ENCODE measurements around the gene APEX2.
A peak's percentile ranks its signal among the peaks of the same experiment; 100 is the strongest.
"Not testable (repeated sequence)": the region's sequence is repeated elsewhere in the genome, so short reads cannot be mapped to it uniquely, and the experiment has no call there.

Gene APEX2

DNA sequence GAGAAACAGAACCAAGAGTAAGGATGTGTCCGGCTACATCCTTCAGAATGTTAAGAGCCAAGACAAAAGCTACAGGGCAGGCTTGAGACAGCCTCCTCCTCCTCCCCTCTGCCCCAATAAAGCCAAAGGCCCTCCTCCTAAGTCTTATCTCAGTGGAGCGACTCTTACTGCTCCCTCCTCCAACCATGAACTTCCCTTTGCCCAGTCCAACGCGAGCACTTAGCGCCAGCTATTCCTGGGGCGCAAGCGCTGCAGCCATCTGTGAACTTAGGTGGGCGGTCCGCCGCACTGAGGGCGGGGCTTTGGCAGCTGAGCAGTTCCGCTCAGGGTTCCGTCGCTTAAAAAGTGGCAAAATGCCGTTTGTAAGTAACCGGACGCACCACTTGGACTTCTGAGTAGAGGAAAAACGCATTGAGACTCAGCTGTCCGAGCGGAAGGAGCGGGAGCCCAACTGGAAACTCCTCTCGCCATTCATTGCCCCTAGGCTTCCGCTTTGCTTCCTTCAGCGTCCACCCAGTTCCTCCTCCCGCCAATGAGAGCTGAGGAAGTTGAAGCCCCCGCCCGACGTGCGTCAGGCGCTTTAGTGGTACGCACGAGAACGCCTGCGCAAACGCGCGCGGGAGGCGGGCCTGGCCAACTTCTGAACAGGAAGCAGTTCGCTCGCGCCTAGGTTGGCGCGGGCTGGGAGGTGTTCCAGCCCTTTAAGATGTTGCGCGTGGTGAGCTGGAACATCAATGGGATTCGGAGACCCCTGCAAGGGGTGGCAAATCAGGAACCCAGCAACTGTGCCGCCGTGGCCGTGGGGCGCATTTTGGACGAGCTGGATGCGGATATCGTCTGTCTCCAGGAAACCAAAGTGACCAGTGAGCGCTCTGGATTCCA, at the start of gene APEX2:
Gene APEX2, plus strand, starts transcription at position 647 of the 882 bp plus-strand sequence. Its CDS starts 60 bp downstream, at position 707.
- peak; percentile 78 for DNase-seq (ENCODE audit: low read depth)

GRCh38 chrX:54950730-54951375, 49.3 kb upstream of the APEX2 start:
- DNase-seq (ENCODE audit: low read depth), result no peak

GRCh38 chrX:54961750-54962149, 38.4 kb upstream of the APEX2 start:
- no peak for DNase-seq (ENCODE audit: low read depth)

GRCh38 chrX:54964766-54965497, 35.2 kb upstream of the APEX2 start:
- no peak for DNase-seq (ENCODE audit: low read depth)

- no peak for DNase-seq (ENCODE audit: low read depth)
These were observed 22.8 kb upstream of the APEX2 start for GRCh38 chrX:54977387-54977786.

GRCh38 chrX:54978448-54978847, 21.7 kb upstream of the APEX2 start:
- no peak for DNase-seq (ENCODE audit: low read depth)

- DNase-seq (ENCODE audit: low read depth), result no peak
These were observed 20.7 kb upstream of the APEX2 start for GRCh38 chrX:54979432-54979831.

- no peak for DNase-seq (ENCODE audit: low read depth)
These were observed 19.8 kb upstream of the APEX2 start for GRCh38 chrX:54980334-54980733.

DNA sequence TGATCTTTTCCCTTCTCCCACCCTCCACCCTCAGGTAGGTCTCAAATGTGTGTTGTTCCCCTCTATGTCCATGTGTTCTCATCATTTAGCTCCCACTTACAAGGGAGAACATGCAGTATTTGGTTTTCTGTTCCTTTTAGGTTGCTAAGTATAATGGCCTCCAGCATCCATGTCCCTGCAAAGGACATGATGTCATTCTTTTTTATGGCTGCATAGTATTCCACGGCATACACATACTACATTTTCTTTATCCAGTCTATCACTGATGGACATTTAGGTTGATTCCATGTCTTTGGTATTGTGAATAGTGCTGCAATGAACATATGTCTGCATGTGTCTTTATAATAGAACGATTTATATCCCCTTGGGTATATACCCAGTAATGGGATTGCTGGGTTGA, 16.9 kb upstream of the APEX2 start:
- DNase-seq (ENCODE audit: low read depth), result not testable (repeated sequence)

DNA sequence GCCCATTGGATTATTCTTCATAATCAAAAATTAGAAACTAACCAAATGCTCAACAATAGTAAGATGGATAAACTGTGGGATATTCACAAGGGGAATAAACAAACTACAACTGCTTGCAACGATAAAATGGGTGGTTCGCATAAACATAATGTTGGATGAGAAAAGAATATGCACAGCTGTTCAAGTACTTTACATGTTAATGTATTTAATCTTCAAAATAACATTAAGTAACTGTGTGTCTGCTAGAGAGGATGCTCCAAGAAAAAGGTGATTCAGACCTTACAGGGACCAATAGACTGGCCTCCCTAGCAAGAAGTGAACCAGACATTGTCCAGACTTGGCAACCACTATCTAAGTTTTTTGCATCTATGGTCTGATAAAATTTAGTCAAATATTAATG, 8.5 kb upstream of the APEX2 start:
- DNase-seq (ENCODE audit: low read depth), result no peak

DNA sequence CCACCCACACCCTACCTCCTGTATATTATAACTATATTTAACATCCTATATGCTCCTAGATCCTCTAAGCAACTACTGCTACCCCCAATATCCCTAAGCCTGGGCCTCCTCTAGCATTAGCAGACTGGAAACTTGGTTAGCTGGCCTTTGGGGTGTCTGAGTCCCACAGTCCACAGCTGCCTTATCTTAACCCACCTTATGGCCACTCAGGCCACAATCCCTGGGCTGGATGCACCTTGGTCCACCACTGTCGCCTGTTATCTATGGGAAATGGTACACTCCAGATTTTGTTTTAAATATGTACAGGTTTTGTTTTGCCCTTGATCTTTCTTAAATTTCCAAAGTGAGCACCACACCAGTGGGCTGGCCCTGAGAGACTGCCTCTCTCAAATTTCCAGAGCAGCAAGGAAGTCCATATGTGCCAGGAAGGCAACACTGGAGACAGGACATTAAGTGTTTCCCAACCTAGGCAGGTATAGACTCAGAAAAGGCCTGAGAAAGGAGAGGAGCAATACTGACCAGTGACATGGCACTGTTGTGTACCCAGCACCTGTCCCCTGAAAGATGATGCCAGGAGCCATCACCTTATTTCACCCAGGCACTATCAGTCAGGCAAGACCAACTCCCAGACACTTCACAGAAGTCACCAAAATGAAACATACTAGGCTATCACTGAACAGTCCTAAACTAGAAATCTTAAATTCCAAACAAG, 7.1 kb upstream of the APEX2 start:
- DNase-seq (ENCODE audit: low read depth), result no peak

DNA sequence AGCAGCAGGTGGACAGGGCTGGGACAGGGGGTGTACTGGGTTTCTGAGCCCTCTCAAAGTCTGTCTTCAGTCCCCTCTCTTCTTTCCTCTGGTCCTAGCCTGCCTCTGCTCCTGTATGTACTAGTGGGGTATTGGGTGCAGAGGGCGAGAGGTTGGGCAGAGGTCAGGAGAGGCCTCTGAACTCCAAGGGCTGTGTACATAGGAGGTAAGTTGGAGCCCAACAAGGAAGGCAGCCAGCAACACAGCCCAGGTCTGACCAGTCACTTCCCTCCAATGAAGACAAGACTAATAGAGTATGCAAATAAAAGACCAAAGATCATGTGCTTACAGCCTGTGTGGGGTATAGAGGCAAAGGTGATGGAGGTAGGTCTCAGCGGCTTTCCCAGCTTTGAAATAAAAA, 6.1 kb upstream of the APEX2 start, which contains the start of gene PFKFB1:
Gene PFKFB1, minus strand, starts transcription at position 90 of the 400 bp plus-strand sequence. CDS start 181 bp downstream, outside the sequence.
- no peak for DNase-seq (ENCODE audit: low read depth)

DNA sequence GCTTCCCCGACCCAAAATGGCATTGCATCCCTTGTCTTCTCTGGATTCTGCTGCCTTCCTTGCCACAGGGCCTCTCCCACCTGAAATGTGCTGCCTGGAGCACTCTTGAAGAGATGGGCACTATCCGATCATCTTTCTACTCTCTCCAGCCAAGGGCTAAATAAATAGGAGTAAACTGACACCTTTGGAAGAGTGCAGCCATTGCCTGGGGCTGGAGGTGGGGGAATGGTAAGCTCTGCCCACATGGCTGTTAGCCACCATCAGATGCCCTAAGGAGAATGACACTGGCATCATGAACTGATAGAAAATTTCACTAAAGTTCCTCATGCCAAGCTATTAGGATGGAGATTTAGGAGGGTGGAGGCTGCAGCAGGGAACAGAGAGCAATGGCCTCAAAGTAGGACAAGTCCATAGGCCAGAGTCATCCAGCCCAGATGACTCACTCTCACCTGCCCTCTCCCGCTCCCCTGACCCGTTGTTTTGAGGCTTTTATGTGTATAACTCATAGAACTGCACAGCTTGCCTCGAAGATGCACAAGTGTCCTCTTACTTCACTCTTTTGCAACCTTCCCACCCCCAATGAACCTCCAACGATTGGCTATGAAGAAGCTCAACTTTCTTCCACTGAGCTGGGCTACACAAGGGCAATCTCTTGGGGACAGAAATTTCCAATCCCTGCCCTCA, 5.4 kb upstream of the APEX2 start:
- DNase-seq (ENCODE audit: low read depth), result no peak

GRCh38 chrX:54995621-54996020, 4.5 kb upstream of the APEX2 start:
- DNase-seq (ENCODE audit: low read depth), result no peak

- DNase-seq (ENCODE audit: low read depth), result no peak
These were observed 4.1 kb downstream of the APEX2 start for GRCh38 chrX:55004231-55004630.

DNA sequence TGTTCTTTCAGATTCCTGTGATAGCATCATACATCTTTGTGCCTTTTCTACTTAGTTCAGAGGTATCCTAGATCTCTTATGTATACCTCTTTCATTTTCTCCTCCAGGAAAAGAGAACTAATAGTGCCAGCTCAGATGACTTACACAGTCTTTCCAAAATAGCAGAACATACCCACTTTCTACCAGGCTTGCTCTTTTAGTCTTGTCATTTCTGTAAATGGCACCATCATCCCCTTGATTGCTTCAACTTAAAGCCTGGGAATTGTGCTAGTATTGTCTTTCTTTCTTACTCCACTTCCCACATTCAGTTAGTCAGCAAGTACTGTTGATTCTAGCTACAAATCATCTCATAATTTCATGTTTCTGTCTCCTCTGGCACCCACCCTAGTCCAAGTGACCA, 5.1 kb downstream of the APEX2 start:
- no peak for DNase-seq (ENCODE audit: low read depth)

DNA sequence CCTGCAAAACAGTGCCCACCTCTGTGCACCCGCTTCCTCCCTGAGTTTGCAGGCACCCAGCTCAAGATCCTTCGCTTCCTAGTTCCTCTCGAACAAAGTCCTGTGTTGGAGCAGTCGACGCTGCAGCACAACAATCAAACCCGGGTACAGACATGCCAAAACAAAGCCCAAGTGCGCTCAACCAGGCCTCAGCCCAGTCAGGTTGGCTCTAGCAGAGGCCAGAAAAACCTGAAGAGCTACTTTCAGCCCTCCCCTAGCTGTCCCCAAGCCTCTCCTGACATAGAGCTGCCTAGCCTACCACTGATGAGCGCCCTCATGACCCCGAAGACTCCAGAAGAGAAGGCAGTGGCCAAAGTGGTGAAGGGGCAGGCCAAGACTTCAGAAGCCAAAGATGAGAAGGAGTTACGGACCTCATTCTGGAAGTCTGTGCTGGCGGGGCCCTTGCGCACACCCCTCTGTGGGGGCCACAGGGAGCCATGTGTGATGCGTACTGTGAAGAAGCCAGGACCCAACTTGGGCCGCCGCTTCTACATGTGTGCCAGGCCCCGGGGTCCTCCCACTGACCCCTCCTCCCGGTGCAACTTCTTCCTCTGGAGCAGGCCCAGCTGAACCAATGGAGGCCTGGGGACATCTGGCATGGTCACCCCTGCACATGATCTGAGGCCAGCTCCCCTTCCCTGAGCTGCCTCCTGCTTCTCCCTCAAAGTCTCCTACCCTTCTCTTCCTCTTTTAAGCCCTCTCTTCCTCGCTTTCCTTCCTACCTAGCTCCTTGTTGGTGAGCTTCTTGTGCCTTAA, 6.9 kb downstream of the APEX2 start:
- no peak for DNase-seq (ENCODE audit: low read depth)

DNA sequence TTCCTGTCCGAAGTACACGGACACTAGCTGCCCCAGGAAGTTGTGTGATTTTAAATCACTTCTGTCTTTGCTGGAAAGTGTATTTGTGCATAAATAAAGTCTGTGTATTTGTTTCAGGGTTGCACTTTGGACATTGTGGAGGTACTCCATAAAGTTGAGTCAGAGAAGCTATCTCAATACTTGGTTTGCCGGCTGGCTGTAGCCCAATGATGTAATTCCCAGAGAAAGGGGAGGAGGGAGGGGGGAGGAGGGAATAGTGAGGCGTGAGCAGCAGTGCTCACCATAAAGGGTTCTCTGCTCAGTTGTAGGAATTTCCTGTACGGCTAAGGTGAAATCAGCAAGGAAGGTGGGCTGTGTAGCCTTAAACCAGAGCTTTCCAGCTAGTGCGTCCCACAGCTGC, 7.5 kb downstream of the APEX2 start:
- DNase-seq (ENCODE audit: low read depth), result no peak

- DNase-seq (ENCODE audit: low read depth), result no peak
These were observed 8.6 kb downstream of the APEX2 start for GRCh38 chrX:55008571-55009358.

- no peak for DNase-seq (ENCODE audit: low read depth)
These were observed 11.1 kb downstream of the APEX2 start for GRCh38 chrX:55011294-55011693.

All from activated T-cell treated with anti-CD3 and anti-CD28 coated beads for 1 hour (primary cell).